PFSK-1 (cell line): ENCODE data around the gene DEFB114.

Source experiments
- FOXP2 ChIP-seq: optimal IDR thresholded peaks from 2 replicates; pipeline ENCODE3; 2011; ENCODE audit warnings: borderline replicate concordance, control low read depth, inconsistent platforms; ENCODE audit not compliant: insufficient read depth; ENCODE audit errors: extremely low read length, extremely low read depth
- POLR2AphosphoS5 ChIP-seq: IDR thresholded peaks from 2 replicates; pipeline ENCODE4 v1.6.1; 2012; ENCODE audit warnings: low read depth, mild to moderate bottlenecking, control low read depth, low read length, moderate library complexity
- SIN3A ChIP-seq: IDR thresholded peaks from 2 replicates; pipeline ENCODE4 v1.6.1; 2012; ENCODE audit warnings: mild to moderate bottlenecking, low read length, moderate library complexity, borderline replicate concordance; ENCODE audit not compliant: insufficient read depth
- TAF1 ChIP-seq: IDR thresholded peaks from 2 replicates; pipeline ENCODE4 v1.6.1; 2012; ENCODE audit warnings: low read length, control low read depth, borderline replicate concordance; ENCODE audit not compliant: insufficient read depth
- TF ChIP-seq, protein P1 (sequence below), 2 experiments: IDR thresholded peaks; 2 replicates each; pipeline versions ENCODE4 v1.6.1 to v1.8.0; 2011 to 2012; ENCODE audit warnings: low read depth in 2 of 2, low read length in 2 of 2, control low read depth in 1 of 2, inconsistent platforms in 1 of 2, mild to moderate bottlenecking in 1 of 2, moderate library complexity in 1 of 2; ENCODE audit not compliant: insufficient read depth in 1 of 2

GRCh38 chr6:49915035-49915434 lies 48.9 kb downstream of the DEFB114 start:
- no peak for TF ChIP-seq TAF1
- no peak for TF ChIP-seq POLR2AphosphoS5
- TF ChIP-seq, protein P1, sequence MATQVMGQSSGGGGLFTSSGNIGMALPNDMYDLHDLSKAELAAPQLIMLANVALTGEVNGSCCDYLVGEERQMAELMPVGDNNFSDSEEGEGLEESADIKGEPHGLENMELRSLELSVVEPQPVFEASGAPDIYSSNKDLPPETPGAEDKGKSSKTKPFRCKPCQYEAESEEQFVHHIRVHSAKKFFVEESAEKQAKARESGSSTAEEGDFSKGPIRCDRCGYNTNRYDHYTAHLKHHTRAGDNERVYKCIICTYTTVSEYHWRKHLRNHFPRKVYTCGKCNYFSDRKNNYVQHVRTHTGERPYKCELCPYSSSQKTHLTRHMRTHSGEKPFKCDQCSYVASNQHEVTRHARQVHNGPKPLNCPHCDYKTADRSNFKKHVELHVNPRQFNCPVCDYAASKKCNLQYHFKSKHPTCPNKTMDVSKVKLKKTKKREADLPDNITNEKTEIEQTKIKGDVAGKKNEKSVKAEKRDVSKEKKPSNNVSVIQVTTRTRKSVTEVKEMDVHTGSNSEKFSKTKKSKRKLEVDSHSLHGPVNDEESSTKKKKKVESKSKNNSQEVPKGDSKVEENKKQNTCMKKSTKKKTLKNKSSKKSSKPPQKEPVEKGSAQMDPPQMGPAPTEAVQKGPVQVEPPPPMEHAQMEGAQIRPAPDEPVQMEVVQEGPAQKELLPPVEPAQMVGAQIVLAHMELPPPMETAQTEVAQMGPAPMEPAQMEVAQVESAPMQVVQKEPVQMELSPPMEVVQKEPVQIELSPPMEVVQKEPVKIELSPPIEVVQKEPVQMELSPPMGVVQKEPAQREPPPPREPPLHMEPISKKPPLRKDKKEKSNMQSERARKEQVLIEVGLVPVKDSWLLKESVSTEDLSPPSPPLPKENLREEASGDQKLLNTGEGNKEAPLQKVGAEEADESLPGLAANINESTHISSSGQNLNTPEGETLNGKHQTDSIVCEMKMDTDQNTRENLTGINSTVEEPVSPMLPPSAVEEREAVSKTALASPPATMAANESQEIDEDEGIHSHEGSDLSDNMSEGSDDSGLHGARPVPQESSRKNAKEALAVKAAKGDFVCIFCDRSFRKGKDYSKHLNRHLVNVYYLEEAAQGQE (IDR thresholded peaks at IDR 0.05; ENCODE audit: insufficient read depth in 1 of 2, low read depth in 2 of 2, low read length in 2 of 2) = no peak
- no peak for TF ChIP-seq SIN3A
- TF ChIP-seq FOXP2 = no peak
